GM18498 (cell line): ENCODE data around the gene ULBP1.
"Not testable (repeated sequence)": the region's sequence is repeated elsewhere in the genome, so short reads cannot be mapped to it uniquely, and the experiment has no call there.

ENCODE experiments used
- ATAC-seq: cut with Tn5 transposase; IDR thresholded peaks from one replicate; pipeline ENCODE4 v1.9.1; 2021; ENCODE audit warnings: mild to moderate bottlenecking, moderate library complexity; ENCODE audit not compliant: unreplicated experiment

ULBP1 gene

DNA sequence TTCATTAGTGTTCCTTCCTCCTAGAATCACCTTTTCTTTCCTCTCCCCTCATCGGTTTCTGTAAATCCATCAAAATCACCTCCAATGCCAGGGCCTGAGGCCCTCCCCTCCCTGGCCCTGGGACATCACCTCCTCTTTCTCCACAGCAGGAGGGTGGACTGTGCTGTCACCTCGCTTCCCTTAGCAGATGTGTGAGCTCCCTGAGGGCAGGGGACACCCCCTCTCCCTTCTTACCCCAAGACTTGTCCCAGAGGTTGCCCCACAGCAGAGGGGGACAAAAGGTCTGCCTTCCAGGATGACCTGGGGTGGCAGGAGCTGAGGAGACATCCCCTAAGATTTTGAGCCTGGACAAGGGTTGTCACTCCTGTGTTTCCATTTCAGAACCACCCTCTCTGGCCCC lies 5.9 kb downstream of the ULBP1 start:
- ATAC-seq = no peak

DNA sequence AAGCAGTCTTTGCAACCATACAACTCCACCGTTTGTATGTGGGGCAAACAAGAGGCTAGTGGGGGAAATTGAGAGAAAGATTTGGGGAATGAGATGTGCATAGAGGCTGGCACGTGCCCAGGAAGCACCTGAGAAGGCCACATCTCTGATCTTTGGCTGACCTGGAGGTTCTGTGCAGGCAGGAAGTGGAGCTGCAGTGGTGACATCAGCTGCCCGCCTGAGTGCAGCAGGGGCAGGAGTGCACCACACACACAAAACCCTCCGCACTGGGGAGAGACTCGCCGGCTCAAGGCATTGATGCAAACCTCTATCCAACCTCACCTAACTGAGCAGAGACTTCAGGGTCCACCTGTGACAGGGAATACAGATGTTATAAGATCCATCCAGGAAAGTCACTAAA lies 10.7 kb downstream of the ULBP1 start:
- not testable (repeated sequence) for ATAC-seq

DNA sequence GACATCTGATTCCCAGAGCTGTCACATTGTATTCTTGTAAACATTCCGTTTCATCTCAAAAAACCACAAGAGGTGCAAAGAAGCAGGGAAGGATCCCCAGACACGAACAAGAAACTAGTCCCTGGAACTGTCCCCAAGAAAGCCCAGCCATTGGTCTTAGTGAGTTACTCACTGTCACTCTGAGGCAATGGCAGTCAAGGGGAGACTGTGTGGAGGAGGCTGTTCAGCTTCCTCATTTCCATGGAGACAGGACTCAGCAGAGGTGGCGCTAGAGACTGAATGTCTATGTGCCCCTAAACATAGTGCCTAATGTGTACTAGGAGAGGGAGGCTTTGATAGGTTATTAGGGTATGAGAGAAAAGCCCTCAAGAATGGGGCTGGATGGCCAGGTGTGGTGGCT lies 11.1 kb downstream of the ULBP1 start:
- no peak for ATAC-seq

DNA sequence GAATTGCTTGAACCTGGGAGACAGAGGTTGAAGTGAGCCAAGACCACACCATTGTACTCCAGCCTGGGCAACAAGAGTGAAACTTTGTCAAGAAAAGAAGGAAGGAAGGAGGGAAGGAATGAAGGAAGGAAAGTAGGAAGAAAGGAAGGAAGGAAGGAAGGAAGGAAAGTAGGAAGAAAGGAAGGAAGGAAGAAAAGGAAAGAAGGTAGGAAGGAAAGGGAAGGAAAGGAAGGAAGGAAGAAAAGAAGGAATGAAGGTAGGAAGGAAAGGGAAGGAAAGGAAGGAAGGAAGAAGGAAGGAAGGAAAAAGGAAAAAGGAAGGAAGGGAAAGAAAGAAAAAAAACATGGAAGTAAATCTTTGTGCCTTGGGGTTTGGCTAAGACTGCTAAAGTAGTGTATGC lies 11.7 kb downstream of the ULBP1 start:
- no peak for ATAC-seq

DNA sequence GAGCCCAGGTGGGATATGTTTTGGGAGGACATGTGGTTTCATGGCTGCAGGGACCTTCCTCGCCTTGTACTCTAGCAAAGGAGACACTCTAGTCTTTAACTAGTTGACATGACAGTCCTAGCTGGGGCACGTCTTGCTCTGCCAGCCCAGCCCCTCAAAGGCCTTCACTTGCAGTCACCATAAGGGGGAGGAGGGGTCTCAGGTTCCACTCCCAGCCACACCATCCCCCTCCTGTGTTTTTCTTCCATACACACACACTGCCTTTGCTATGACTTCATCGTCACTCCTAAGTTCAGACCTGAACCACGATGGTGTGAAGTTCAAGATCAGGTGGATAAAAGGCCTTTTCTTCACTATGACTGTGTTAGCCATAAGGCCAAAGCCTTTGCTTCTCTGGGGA lies 13.5 kb downstream of the ULBP1 start:
- no peak for ATAC-seq

DNA sequence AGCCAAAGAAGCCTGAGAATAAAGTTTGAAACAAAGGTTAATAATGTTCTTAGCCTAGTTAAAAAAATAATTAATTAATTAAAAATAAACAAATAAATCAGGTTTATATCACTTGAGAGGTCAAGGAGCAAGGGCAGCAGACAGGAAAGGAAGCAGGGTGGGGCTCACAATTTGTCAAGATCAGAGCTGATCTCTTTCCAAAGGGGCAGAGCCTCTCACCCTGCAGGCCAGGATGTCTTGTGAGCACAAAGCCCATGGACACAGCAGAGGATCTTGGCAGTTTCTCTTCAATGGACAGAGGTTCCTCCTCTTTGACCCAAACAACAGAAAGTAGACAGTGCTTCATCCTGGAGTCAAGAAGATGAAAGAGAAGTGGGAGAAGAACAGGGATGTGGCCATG lies 14.9 kb downstream of the ULBP1 start:
- ATAC-seq = no peak

DNA sequence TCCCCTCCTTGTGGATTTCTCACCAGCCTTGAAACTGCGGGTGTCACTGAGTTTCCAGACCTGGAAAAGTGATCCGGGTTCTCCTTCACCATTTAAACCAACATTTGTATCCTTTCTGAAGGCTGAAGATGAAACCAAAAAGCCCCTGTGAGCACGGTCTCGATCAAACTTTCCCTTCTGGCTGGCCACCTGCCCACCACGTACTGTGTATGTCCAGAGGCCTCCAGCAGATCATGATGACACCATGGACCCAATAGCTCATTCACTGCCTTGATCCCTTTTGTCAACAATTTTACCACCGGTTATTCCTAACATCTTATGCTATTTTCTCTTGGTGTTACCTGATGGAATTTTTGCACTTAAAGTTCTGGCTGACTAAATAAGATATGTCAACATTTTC lies 15.6 kb downstream of the ULBP1 start:
- ATAC-seq = no peak

DNA sequence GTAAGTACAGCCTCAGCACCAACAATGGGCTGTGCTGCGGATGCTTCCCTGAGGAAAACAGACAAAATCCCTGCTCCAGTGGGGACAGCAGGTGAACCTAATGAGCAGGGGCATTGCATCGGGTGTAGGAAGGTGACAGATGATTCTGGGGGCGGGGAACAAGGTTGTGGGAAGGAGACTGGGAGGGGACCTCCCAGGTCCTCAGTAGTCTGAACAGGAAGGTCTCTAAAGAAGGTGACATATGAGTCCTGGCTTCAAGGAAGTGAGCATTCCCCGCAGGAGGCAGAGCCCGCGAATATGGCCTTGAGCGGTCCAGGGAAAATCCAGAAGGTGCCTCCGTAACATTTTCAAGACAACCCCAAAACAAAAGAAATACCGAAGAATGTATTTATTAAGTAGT lies 19.4 kb downstream of the ULBP1 start:
- no peak for ATAC-seq

DNA sequence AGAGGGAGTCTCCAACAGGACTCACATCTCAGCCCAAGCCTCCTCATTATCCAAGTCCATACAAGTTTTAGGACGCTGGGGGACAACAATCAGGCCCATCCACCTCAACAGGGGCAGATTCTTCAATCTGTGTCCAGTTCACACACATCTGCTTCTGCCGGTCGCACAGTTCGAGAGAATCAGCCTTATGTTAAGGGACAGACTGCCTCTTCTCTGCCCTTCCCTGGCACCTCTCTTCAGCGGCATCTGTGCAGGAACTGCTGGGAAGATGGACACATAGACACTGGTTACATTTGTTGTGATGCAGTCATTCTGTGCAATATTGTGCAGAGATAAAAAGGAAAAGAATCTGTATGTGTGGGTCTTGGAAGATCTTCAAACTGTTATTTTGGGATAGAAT lies 21.0 kb downstream of the ULBP1 start:
- ATAC-seq = no peak

DNA sequence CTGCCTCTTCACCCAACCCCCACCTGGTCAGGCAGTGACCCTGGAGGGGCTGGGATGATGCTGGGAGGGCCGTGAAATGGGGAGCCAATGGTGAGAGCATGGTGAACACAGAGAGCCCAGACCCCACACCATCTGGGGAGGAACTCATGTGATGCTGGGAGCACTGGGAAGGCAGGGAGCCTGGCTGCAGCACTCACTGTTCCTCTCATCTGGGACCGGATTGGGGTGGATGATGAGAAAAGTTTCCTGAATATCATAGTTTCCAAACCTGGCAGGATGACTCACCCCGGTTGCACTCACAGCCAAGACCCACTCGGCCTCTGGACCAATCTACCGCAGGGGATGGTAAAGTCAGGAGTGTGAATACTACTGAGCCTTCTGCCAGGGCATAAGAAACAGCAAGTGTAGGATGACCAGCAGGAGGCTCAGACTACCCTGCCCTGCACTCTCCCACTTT lies 21.8 kb downstream of the ULBP1 start:
- no peak for ATAC-seq

DNA sequence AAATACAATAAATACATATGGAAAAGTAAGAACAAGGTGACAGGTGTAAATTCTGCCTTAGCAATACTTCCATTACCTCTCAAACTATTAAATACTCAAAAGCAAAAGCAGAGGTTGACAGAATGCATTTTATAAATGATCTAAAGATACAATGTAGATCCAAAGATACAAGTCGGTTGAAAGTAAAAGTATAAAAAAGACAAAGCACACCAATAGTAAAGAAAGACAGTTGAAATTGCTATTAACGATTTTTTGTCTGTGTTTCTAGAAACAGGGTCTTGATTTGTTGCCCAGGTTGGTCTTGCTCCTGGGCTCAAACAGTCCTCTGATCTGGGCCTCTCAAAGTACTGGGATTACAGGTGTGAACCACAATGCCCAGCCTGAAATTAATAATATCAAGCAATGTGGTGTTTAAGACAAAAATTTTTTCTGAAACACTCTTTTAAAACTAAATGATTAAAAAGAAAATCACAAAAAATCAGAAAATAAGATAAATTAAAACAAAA lies 23.9 kb downstream of the ULBP1 start:
- no peak for ATAC-seq

DNA sequence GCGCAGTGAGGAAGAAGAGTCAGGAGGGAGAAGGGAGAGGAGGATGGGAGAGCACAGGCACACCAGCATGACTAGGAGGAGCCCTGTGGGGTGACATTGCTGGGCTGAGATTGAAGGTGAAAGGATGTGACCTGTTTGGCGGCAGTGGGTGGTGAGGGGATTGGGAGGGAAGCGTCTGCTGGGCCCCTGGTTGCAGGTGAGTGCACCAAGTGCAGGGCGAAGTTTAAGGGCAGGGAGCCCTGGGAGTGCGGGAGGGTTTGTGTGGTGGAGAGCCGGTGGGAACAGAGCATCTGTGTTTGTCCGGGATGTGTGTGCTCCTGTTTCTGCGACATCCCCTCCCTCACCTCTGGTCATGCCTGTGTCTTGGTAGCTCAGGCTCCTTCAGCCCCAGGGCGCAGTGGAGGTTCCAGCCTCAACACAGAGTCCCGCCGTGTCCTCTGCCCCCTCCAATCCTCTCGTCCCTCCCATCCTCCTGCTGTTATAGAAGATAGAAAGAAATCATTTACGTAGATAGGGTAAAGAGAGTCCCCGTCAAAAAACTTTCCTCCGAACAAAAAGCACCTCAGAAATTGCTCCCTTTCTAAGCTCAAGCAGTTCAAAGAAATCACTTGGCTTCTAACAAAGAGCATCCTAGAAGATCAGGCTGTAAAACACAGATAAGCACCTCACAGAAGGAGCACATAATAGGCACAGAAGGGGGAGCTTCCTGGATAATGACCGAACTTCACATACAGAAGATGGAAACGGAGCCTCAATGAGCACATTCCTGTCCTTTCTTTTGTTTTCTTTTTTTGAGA lies 25.0 kb downstream of the ULBP1 start:
- ATAC-seq = no peak

DNA sequence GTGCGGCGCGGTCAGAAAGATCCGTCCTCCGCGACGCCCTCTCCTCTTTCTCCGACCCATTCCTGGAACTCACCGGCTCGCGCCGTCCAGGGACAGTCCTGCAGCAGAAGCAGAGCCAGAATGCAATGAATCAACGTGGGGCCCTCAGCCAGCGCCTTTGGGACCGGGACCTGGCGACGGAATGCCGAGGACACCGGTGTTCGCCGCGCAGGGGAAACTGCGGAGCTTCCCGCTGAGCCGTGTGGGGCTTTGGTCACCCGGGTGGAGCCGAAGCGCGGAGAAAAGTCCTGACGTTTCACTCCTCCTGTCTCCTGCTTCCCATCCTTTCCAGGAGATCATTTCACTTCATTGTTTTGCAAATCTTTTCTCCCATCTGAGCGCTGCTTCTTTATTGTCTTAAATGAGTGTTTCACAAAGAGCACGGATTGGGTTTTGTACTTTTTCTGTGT lies 26.5 kb downstream of the ULBP1 start:
- no peak for ATAC-seq

DNA sequence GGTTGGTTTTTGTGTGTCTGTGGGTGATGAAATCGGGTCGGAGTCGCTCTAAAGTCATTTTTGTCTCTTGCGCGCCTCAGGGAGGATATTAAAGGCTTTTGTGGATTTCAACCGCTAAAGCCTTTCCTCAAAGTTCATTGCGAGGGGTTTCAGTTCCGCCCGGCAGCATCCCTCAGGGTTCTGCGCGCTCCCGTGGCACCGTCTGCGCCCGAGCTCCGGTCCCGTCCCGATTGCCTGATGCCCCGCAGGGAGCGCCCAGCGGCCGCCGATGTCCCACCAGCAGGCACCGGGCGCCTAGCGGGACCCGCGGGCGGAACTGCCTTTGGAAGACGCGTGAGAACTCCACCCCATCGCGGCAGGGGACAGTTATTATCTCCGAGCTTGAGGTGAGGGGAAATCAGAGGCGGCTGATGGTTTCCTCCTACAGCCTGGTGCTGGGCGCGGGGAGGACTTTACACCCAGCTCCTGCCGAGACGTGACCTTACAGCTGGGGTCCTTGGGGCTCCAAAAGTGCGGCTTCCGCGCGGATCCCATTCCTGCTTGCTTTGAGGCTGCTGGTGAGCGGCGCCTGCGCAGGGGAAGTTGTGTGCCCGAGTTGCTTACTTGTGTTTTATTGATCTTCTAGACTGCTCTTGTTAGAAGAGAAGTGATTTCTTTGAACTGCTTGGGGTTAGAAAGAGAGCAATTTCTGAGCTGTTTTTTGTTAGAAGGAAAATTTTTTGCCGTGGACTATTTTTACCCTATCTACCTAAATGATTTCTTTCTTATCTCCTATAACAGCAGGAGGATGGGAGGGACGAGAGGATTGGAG lies 27.1 kb downstream of the ULBP1 start:
- no peak for ATAC-seq

DNA sequence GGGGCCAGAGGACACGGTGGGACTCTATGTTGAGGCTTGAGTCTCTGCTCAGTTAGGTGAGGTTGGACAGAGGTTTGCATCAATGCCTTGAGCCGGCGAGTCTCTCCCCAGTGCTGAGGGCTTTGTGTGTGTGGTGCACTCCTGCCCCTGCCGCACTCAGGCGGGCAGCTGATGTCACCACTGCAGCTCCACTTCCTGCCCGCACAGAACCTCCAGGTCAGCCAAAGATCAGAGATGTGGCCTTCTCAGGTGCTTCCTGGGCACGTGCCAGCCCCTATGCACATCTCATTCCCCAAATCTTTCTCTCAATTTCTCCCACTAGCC lies 27.7 kb downstream of the ULBP1 start:
- not testable (repeated sequence) for ATAC-seq

DNA sequence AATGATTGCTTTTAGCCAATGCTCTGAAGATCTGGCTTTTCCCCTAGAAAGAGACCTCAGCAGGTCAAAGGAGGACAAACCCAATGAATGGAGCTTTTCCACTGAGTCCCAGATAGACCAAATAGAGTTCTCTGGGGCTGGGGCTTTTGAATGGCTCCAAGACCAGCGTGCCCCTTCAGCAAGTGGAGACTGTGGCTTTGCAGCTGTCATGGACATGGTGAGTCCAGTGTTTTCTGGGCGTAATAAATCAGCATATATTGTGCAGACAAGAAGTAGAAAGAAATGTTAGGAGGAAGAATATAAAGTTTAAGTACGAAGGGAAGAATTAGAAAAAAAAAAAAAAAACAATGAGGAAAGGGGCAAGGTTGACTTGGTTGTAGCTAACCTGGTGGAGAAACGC lies 28.1 kb downstream of the ULBP1 start:
- no peak for ATAC-seq

DNA sequence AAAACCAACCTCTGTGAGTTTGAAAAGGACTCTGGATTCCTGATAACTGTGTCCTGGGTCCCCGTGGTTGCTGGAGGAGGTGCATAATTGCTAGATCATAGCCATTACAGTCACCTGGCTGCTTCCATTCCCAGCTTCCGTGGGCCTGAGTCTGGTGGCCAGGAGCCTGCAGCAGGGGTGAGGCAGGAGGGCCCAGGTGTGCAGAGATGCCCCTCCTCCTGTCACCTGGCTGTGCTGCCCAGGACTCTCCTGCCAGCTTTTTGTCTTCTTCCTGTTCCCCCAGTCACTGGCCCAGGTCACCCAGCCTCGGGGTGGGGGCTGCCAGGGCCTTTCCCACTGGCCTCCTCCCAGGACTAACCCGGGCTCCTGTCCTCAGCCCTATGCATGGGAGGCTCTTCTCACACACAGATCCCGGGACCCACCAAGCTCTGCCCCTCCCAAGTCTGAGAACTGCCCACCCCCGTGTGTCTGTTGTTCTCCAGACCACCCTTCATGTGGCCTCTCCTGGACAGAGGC lies 31.6 kb downstream of the ULBP1 start:
- ATAC-seq = no peak

DNA sequence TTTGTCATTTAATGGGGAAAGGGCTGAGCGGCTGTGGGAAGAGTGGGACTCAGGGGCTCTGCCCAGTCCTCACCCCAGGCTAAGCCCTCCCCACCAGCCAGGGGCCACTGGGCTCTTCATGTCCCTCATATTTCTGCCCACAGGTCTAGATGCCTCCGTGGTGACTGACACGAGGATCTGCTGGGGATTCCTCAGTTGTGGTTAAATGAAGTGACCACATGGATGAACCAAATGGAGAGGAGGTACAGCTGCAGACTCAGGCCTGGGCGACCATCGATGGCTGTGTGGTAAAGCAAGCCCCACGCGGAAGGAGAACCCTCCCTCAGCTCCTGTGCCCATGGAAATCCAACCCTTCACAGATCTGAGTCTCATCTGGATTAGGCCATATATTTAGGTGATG lies 32.2 kb downstream of the ULBP1 start:
- no peak for ATAC-seq

DNA sequence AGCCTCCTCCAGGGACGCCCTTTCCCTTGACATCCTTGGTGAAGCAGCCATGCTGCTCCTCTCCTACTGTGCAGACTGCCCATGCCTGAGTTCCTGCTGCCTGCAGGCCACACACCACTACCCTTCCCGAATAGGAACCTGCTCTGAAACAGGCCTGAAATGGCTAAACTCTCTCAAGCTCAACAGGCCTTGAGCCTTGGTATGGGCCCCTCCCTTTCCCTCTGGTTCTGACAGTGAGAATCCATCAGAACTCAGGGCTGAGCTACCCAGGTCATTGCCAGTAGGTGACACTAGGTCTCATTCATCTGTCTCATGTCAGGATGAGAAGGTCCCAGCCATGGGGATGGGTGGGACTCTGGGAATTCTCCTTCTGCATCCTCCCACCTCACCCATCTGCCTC lies 35.9 kb downstream of the ULBP1 start:
- no peak for ATAC-seq

DNA sequence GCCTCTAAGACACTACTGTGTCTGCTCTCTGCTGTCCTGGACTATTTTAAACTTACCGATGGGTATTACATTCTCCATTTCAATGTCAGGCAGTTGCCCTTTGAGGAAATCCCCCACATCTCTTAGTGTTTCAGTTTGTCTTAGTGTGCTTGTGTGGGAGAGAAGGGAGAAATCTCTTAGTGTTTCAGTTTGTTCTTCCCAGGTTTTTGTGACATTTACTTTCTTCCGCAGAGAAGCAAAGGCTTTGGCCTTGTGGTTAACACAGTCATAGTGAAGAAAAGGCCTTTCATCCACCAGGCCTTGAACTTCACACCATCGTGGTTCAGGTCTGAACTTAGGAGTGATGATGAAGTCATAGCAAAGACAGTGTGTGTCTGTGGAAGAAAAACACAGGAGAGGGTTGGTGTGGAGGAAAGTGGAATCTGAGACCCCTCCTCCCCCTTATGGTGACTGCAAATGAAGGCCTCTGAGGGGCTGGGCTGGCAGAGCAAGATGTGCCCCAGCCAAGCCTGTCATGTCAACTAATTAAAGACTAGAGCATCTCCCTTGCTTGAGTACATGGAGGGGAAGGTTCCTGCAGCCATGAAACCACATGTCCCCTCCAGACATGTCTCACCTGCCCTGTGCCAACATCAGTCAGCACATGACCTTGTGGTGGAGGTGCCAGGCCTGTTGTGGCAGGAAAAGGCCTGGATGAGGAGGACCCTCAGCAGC lies 37.7 kb downstream of the ULBP1 start:
- ATAC-seq = peak; percentile 42

DNA sequence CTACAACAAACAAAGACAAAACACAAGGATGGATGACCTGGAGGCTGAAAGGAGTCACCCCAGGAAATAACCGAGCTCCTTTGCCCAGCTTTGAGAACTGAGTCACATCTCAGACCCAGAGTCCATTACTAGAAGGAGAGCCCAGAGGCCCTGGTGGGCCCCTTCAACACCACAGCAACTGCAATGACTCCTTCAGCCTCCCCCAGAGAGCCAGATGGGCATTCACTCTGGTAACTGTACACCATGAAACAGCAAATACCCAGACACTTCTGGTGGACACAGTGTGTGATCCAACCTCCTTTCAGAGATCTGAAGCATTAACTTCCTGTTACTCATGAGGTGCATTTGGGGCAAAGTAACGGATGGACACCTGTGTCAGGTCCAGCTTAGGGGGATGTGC lies 39.0 kb downstream of the ULBP1 start:
- no peak for ATAC-seq
